ENCODE measurements around the gene IL13. TPM values are rescaled to one million over a fixed set of nuclear protein-coding genes. Genes with fewer than 3 reads are reported as not detected.
A peak's percentile ranks its signal among the peaks of the same experiment; 100 is the strongest.

Gene IL13
- total RNA-seq, 1 donor, result not detected

DNA sequence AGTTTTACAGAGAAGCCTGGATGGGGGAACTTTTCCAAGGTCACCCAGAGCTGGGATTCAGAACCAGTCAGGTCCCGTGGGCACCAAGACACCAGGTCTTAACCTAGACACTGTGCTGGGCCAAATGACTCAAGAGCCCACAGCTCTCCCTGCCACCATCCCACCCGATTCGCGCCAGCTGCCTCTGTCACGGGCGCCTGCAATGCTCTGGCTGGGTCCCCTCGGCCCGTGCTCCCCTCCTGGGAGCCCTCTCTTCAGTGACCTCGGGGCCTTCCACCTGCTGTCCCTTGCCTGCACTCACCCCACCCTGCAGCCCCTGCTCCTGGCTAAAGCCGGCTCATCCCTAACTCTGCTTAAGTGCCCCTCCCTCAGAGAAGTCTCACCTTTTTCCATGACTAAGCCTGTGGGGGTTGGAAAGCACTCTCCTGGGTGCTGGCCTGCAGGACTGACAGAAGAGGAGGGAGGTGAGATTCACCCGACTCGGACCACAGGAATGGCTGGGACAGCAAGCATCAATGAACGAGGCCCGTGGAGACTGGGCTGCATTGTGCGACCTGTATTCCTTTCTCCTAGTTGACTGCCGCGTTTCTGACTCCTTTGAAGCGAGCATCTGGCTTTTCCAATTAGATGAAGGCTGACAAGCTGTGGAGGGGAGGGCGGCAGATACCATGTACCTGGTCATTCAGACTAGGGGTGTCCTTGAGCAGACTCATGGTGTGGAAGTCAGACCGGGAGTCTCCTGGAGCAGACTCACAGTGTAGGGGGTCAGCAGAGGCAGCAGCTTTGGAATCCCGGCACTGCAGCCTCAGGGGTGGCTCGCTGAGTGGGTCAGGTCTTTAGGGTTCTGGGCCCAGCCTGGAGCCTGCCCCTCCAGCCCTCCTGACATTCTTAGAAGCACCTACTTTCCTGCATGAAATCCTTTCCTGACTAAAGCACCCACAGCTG is 10.1 kb downstream of the IL13 start:
- no peaks in the 10 kb centered on the region for H3K9me3 ChIP-seq (ENCODE audit: low read depth, low read length)
- no peaks in the 10 kb centered on the region for H3K4me1 ChIP-seq (ENCODE audit: insufficient read depth, low read length)
- no peak overlapping the region for H3K4me3 ChIP-seq (ENCODE audit: insufficient read depth, low read length)
- no peak overlapping the region for H3K27ac ChIP-seq (ENCODE audit: low read depth, low read length)
- H3K79me2 ChIP-seq (ENCODE audit: insufficient read depth, low read length), result no peaks in the 10 kb centered on the region
- H2AFZ ChIP-seq (ENCODE audit: low read length), result no peak overlapping the region
- no peaks in the 10 kb centered on the region for H4K20me1 ChIP-seq (ENCODE audit: insufficient read depth, low read length)
- no peak overlapping the region for H3K4me2 ChIP-seq (ENCODE audit: insufficient read depth, low read length)
- TF ChIP-seq, protein P1, sequence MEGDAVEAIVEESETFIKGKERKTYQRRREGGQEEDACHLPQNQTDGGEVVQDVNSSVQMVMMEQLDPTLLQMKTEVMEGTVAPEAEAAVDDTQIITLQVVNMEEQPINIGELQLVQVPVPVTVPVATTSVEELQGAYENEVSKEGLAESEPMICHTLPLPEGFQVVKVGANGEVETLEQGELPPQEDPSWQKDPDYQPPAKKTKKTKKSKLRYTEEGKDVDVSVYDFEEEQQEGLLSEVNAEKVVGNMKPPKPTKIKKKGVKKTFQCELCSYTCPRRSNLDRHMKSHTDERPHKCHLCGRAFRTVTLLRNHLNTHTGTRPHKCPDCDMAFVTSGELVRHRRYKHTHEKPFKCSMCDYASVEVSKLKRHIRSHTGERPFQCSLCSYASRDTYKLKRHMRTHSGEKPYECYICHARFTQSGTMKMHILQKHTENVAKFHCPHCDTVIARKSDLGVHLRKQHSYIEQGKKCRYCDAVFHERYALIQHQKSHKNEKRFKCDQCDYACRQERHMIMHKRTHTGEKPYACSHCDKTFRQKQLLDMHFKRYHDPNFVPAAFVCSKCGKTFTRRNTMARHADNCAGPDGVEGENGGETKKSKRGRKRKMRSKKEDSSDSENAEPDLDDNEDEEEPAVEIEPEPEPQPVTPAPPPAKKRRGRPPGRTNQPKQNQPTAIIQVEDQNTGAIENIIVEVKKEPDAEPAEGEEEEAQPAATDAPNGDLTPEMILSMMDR (IDR thresholded peaks at IDR 0.05; ENCODE audit: extremely low read depth, low read depth, low read length), result no peak
- H3K27me3 ChIP-seq (ENCODE audit: insufficient read depth, low read length), result no peaks in the 10 kb centered on the region
- no peaks in the 10 kb centered on the region for H3K36me3 ChIP-seq (ENCODE audit: insufficient read depth, low read length)
- DNase-seq (ENCODE audit: insufficient read length, low spot score, missing footprints), result peak; percentile 38

DNA sequence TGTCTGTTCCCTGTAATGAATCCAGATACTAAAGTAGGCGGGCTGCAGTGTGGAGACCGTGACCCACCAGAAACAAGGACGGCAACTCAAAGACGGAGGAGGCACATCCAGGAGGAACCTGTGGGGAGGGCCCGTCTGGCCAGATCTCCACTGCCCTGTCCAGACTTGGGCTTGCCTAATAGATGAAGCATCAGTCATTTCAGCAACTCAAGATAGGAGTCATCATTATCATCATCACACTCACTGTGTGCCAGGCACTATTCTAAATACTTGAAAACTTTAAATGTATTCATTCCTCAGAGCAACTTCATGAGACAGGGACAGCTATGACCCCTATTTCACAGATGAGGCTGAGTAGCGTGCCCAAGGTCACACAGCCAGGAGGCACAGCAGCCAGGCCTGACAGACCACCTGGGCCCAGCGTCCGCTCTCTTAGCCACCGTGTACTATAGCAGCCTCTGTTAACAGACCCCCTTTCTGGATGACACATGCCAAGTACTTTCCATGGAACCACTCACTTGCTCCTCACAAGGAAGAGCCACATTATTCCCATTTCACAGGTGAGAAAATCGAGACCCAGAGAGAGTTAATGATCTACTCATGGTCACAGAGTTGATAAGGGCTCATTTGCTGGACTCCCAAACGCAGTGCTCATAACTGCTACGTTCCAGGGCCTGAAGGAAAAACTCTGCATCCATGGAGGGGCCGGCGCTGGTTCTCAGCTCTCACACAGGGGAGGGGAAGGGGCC is 10.9 kb downstream of the IL13 start:
- TF ChIP-seq, protein P1 (IDR thresholded peaks at IDR 0.05; ENCODE audit: extremely low read depth, low read depth, low read length), result no peak
- peak; percentile 88 for DNase-seq (ENCODE audit: insufficient read length, low spot score, missing footprints)

DNA sequence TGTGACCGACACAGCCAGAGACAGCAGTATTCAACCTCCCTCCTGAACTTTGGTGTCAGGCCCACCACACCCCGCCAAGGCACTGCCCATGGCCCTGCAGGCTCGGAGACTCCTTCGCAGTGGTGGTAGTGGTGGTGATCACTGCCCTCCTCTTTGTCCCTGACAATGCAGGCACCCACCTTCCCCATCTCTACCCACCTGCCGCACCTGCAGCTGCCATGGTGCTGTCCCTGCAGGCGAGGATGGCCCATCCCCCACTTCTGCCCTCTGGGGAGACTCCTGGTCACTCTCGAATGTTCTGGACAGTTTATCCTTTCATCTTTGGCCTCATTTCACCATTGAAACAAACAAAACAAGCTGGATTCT is 11.5 kb downstream of the IL13 start:
- Histone ChIP-seq H3K27me3 (ENCODE audit: insufficient read depth, low read length) (no peaks in the 10 kb centered on the region), H3K4me1 (ENCODE audit: insufficient read depth, low read length) (peaks cover 8% of the 10 kb centered on the region), H4K20me1 (ENCODE audit: insufficient read depth, low read length) (no peaks in the 10 kb centered on the region), H2AFZ (ENCODE audit: low read length) (no peak overlapping the region), H3K9me3 (ENCODE audit: low read depth, low read length) (no peaks in the 10 kb centered on the region), H3K27ac (ENCODE audit: low read depth, low read length) (no peak overlapping the region), H3K4me2 (ENCODE audit: insufficient read depth, low read length) (no peak overlapping the region), H3K4me3 (ENCODE audit: insufficient read depth, low read length) (no peak overlapping the region), H3K36me3 (ENCODE audit: insufficient read depth, low read length) (no peaks in the 10 kb centered on the region), H3K79me2 (ENCODE audit: insufficient read depth, low read length) (no peaks in the 10 kb centered on the region)
- DNase-seq (ENCODE audit: insufficient read length, low spot score, missing footprints), result no peak
- TF ChIP-seq, protein P1 (IDR thresholded peaks at IDR 0.05; ENCODE audit: extremely low read depth, low read depth, low read length), result no peak

More for the DNA sequence above, 10.9 kb downstream of the IL13 start:
- no peaks in the 10 kb centered on the region for H3K79me2 ChIP-seq (ENCODE audit: insufficient read depth, low read length)
- no peaks in the 10 kb centered on the region for H3K36me3 ChIP-seq (ENCODE audit: insufficient read depth, low read length)
- H3K4me2 ChIP-seq (ENCODE audit: insufficient read depth, low read length), result no peak overlapping the region
- H3K4me3 ChIP-seq (ENCODE audit: insufficient read depth, low read length), result no peak overlapping the region
- H2AFZ ChIP-seq (ENCODE audit: low read length), result no peak overlapping the region
- no peaks in the 10 kb centered on the region for H4K20me1 ChIP-seq (ENCODE audit: insufficient read depth, low read length)
- no peaks in the 10 kb centered on the region for H3K9me3 ChIP-seq (ENCODE audit: low read depth, low read length)
- no peak overlapping the region for H3K27ac ChIP-seq (ENCODE audit: low read depth, low read length)
- peaks cover 3% of the 10 kb centered on the region for H3K4me1 ChIP-seq (ENCODE audit: insufficient read depth, low read length)
- no peaks in the 10 kb centered on the region for H3K27me3 ChIP-seq (ENCODE audit: insufficient read depth, low read length)

Data from osteoblast (primary cell).